ENCODE results near the gene ARL8B. TPM values are rescaled to one million over a fixed set of nuclear protein-coding genes. Genes with fewer than 3 reads are reported as not detected.

ARL8B gene
- total RNA-seq, 1 donor from 2014 or later: 35.7 TPM

DNA sequence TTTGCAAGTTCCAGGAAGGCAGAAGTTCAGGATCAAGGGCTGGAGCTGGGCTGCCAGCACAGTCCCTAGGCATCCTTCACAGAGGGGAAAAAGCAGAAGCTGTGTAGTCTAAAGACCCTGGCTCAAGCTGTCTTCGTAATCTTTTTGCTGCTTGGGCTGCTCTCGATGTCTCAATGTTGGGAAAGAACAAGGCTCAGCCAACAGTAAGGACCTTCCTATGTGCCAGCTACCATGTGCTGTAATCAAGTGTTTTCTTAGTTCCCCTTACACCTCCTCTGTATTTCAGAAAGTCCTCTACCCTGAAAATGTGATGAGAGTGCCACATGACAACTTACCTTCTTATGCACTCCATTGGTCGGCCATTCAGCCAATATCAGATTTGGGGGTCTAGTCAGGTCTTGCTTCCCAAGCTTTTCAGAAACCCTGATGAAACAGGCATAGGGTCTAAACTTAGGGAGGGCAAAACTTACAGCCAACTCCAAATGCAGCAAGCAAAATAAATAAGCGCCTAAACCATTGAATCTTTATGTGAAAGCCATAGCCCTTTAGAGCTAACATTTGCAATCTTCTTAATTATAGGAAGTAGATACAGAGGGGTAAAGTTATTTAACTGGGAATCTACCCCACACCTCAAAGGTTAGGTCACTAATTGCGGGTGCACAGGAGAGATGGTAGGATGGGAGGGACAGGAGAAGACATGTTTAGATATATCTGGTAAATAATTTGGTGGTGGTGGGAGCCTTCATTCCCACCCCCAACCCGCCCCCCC lies 64.2 kb downstream of the ARL8B start:
- H3K27me3 Mint-ChIP-seq (ENCODE audit: low read depth): no peaks in the 10 kb centered on the region
- TF ChIP-seq, protein P1, sequence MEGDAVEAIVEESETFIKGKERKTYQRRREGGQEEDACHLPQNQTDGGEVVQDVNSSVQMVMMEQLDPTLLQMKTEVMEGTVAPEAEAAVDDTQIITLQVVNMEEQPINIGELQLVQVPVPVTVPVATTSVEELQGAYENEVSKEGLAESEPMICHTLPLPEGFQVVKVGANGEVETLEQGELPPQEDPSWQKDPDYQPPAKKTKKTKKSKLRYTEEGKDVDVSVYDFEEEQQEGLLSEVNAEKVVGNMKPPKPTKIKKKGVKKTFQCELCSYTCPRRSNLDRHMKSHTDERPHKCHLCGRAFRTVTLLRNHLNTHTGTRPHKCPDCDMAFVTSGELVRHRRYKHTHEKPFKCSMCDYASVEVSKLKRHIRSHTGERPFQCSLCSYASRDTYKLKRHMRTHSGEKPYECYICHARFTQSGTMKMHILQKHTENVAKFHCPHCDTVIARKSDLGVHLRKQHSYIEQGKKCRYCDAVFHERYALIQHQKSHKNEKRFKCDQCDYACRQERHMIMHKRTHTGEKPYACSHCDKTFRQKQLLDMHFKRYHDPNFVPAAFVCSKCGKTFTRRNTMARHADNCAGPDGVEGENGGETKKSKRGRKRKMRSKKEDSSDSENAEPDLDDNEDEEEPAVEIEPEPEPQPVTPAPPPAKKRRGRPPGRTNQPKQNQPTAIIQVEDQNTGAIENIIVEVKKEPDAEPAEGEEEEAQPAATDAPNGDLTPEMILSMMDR (conservative IDR thresholded peaks at IDR 0.05): no peak
- no peaks in the 10 kb centered on the region for H3K9me3 Mint-ChIP-seq
- peaks cover 6% of the 10 kb centered on the region for H3K36me3 Mint-ChIP-seq (ENCODE audit: low read depth)
- no peak for DNase-seq (ENCODE audit: low read depth, low spot score)
- peak overlapping the region; percentile 87 for H3K4me3 Mint-ChIP-seq
- H3K4me1 Mint-ChIP-seq: peaks cover 32% of the 10 kb centered on the region
- H3K27ac Mint-ChIP-seq (ENCODE audit: unreplicated experiment): no peak overlapping the region

DNA sequence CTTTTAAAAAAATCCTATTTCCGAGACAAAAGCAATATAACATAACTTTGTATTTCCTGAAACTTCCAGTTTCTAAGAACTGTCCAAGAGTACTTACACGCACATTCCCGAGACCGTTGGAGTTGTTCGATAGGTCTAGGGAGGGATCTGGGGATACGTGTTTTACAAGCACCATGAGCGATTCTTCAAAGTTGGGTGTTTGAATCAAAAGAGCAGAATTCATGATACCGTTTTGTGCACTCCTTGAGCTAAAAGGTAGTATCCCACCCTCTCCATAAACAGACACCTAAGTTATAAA lies 64.7 kb downstream of the ARL8B start:
- no peaks in the 10 kb centered on the region for H3K27me3 Mint-ChIP-seq (ENCODE audit: low read depth)
- H3K36me3 Mint-ChIP-seq (ENCODE audit: low read depth): peaks cover 8% of the 10 kb centered on the region
- TF ChIP-seq, protein P1 (conservative IDR thresholded peaks at IDR 0.05): no peak
- no peak for DNase-seq (ENCODE audit: low read depth, low spot score)
- H3K4me3 Mint-ChIP-seq: peak overlapping the region; percentile 87
- H3K4me1 Mint-ChIP-seq: peaks cover 36% of the 10 kb centered on the region
- H3K27ac Mint-ChIP-seq (ENCODE audit: unreplicated experiment): peak overlapping the region; percentile 91
- no peaks in the 10 kb centered on the region for H3K9me3 Mint-ChIP-seq

DNA sequence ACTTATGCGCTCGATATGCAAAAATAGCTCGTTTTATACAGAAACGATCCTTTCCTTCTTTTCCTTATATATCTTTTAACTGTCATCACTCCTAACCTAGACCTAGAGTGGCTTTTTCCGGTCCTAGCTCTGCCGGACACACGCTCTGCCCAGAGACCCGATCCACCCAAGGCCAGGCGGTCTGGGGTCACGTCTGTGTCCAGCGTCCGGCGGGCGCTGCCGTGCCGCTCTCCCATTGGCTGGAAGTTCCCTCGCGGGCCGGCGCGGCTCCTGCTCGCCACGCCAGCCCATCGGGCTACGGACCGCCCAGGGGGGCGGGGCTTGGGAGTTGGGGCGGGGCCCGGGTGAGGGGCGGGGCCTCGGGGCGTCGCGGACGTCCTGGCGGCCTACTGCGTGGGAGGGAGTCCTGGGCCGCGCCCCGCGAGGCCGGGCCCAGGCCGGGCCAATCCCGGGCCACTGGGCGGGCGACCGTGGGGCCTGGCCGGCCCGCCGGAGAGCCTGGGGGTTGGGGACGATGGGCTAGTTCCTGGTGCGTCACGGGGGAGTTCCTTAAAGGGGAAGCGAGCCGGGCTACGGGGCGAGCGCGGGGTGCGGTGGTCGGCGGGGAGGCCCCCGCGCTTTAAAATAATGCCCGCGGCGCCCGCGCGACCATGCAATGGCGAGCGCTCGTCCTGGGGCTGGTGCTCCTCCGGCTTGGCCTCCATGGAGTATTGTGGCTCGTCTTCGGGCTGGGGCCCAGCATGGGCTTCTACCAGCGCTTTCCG lies 65.2 kb downstream of the ARL8B start, which contains the start of gene EDEM1:
Gene EDEM1 (plus strand): TSS at position 552 of the 764 bp plus-strand sequence. CDS start 99 bp downstream, at position 651.
- Mint-ChIP-seq H3K4me1 (peaks cover 41% of the 10 kb centered on the region), H3K27me3 (ENCODE audit: low read depth) (no peaks in the 10 kb centered on the region), H3K4me3 (peak within 1 kb of the TSS; percentile 100), H3K27ac (ENCODE audit: unreplicated experiment) (peak within 1 kb of the TSS; percentile 91), H3K36me3 (ENCODE audit: low read depth) (peaks cover 8% of the 10 kb centered on the region), H3K9me3 (no peaks in the 10 kb centered on the region)
- TF ChIP-seq, protein P1 (conservative IDR thresholded peaks at IDR 0.05): no peak
- peak; percentile 96 for DNase-seq (ENCODE audit: low read depth, low spot score)

DNA sequence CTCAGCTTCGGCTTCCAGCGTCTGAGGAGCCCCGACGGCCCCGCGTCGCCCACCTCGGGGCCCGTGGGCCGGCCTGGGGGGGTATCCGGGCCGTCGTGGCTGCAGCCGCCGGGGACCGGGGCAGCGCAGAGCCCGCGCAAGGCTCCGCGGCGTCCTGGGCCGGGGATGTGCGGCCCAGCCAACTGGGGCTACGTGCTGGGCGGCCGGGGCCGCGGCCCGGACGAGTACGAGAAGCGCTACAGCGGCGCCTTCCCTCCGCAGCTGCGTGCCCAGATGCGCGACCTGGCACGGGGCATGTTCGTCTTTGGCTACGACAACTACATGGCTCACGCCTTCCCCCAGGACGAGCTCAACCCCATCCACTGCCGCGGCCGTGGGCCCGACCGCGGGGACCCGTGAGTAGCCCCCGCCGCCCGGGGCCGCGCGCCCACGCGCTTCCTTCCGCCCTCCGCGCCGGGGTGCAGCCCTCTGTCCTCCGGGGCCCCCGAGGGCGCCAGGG lies 65.9 kb downstream of the ARL8B start:
- Mint-ChIP-seq H3K27me3 (ENCODE audit: low read depth) (no peaks in the 10 kb centered on the region), H3K9me3 (no peaks in the 10 kb centered on the region), H3K4me1 (peaks cover 44% of the 10 kb centered on the region), H3K27ac (ENCODE audit: unreplicated experiment) (no peak overlapping the region), H3K36me3 (ENCODE audit: low read depth) (peaks cover 8% of the 10 kb centered on the region), H3K4me3 (peak overlapping the region; percentile 100)
- peak; percentile 36 for DNase-seq (ENCODE audit: low read depth, low spot score)
- TF ChIP-seq, protein P1 (conservative IDR thresholded peaks at IDR 0.05): no peak

DNA sequence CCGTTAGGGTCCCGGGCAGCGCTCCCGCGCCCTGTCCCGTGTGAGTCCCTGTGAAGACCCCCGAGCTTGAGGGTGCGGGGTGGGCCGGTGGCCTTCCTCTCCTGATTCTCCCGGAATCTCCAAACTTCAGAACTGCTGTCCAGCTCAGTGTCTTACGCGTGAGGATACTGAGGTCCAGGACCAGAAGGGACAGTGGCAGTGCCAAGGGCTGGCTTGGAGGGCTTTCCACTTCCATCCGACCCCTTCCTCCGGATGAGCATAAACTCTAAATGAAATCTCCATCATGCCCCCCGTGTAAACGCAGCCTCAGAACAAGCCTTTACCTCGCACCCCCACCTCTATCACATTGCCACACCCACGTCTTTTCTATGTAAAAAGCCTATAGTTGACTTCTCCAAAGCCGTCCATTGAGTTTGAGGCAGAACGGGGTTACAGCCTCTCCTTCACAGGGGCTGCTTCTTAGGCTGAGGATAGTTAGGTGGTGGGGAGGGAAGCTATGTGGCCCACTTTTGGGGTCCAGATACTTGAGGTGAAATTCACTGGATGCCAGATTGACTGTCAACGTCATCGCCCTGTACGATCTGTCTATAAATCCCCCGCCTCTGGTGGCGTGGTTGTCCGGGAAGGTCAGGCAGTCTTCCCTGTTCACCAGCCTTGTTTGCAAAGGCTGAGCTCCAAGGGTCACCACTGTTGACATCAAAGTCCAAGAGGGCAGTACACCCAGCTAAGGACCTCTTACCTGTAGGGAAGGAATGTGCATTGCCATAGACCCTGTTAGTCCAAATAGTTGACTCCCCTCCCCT lies 66.5 kb downstream of the ARL8B start:
- peaks cover 44% of the 10 kb centered on the region for H3K4me1 Mint-ChIP-seq
- peak; percentile 6 for DNase-seq (ENCODE audit: low read depth, low spot score)
- no peaks in the 10 kb centered on the region for H3K9me3 Mint-ChIP-seq
- no peaks in the 10 kb centered on the region for H3K27me3 Mint-ChIP-seq (ENCODE audit: low read depth)
- H3K27ac Mint-ChIP-seq (ENCODE audit: unreplicated experiment): peak overlapping the region; percentile 5
- TF ChIP-seq, protein P1 (conservative IDR thresholded peaks at IDR 0.05): no peak
- H3K4me3 Mint-ChIP-seq: peak overlapping the region; percentile 100
- peaks cover 8% of the 10 kb centered on the region for H3K36me3 Mint-ChIP-seq (ENCODE audit: low read depth)

Data from neural crest cell (in vitro differentiated cells).